ENCODE data around the gene EXOSC3. TPM values are rescaled to one million over a fixed set of nuclear protein-coding genes. Genes with fewer than 3 reads are reported as not detected.

Gene EXOSC3
- total and polyA plus RNA-seq, 2 of the 13 experiments (the other 11 are each of a cell fraction or from before 2014, with no cell fraction given), result 17.5 to 68.7 TPM

GRCh38 chr9:37800631-37801286, 15.9 kb upstream of the EXOSC3 start, which contains the start of gene DCAF10 (continued):
- TF ChIP-seq ZNF10 (CRISPR knock-in tag; IDR thresholded peaks at IDR 0.05; ENCODE audit: borderline replicate concordance, low read depth) (no peak), RNF219 (CRISPR knock-in tag; IDR thresholded peaks at IDR 0.05) (no peak), ZNF652 (CRISPR knock-in tag; IDR thresholded peaks at IDR 0.05; ENCODE audit: borderline replicate concordance, low read depth) (no peak; the same call in 1 of the 2 replicates), PLSCR1 (CRISPR knock-in tag; IDR thresholded peaks at IDR 0.05; ENCODE audit: borderline replicate concordance) (no peak), MXI1 (IDR thresholded peaks at IDR 0.05; ENCODE audit: borderline replicate concordance, low read depth, low read length) (peak; percentile 82; the same call in 1 of the 3 replicates), ETV5 (CRISPR knock-in tag; IDR thresholded peaks at IDR 0.05; ENCODE audit: borderline replicate concordance) (peak; percentile 90), ZNF629 (CRISPR knock-in tag; conservative IDR thresholded peaks at IDR 0.05) (peak; percentile 53; the same call in 1 of the 2 replicates), DZIP1 (CRISPR knock-in tag; IDR thresholded peaks at IDR 0.05) (peak; percentile 24; the same call in 1 of the 2 replicates), KAT7 (CRISPR knock-in tag; IDR thresholded peaks at IDR 0.05; ENCODE audit: borderline replicate concordance) (peak; percentile 100), ATF2 (CRISPR knock-in tag; IDR thresholded peaks at IDR 0.05) (peak; percentile 92), CENPX (CRISPR knock-in tag; IDR thresholded peaks at IDR 0.05) (no peak), ZNF30 (CRISPR knock-in tag; IDR thresholded peaks at IDR 0.05) (no peak), KMT2A (CRISPR knock-in tag; IDR thresholded peaks at IDR 0.05) (peak; percentile 100), SP2 (CRISPR knock-in tag; IDR thresholded peaks at IDR 0.05) (peak; percentile 70), ZNF383 (CRISPR knock-in tag; IDR thresholded peaks at IDR 0.05; ENCODE audit: borderline replicate concordance) (no peak), CSRNP1 (CRISPR knock-in tag; IDR thresholded peaks at IDR 0.05) (peak; percentile 98), ZNF530 (CRISPR knock-in tag; IDR thresholded peaks at IDR 0.05; ENCODE audit: low read depth) (no peak), ZNF619 (CRISPR knock-in tag; IDR thresholded peaks at IDR 0.05) (peak; percentile 87), GLI4 (CRISPR knock-in tag; IDR thresholded peaks at IDR 0.05; ENCODE audit: borderline replicate concordance) (no peak), ZNF572 (CRISPR knock-in tag; IDR thresholded peaks at IDR 0.05) (peak; percentile 92; the same call in 1 of the 2 replicates), ASH2L (IDR thresholded peaks at IDR 0.05; ENCODE audit: insufficient read length, low read depth, low read length) (peak; percentile 98)
